Measurements from ENCODE around the gene POLR2E. TPM values are rescaled to one million over a fixed set of nuclear protein-coding genes. Genes with fewer than 3 reads are reported as not detected.

The POLR2E gene
- total RNA-seq, 1 experiment from 2014 or later: 279 TPM

DNA sequence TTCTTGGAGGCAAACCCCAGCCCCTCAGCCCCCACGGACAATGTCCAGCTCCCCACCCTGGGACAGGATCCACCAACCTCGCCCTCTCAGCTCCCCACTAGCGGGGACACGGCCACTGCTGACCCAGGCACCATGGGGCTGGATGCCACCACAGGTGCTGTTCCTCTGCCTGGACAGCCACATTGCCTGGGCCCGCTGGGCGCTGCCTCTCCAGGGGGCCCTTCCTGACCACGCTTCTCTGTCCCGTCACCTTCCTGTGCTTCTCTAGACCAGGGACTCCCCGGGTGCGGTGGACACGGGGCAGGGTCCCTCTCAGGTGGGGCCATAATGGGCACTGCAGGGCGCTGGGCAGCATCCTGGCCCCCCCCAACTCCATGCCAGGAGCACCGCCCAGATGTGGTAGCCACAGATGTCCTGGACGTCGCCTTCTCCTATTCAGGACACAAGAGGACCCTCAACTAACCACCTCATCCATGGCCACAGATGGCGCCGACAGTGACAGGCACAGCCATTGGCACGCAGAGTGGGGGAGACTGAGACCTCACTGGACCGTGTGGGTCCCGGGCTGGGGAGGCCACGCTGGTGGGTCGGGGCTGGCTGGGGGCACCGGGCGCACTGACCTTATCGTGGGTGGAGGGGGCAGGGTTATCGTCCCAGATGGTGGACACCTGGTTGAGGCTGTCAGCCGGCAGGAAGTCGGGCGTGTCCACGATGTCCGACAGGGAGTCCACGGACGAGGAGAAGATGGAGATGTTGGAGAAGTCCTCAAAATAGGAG is 32.0 kb upstream of the POLR2E start:
- BruUV-seq (replicated peaks): no TSS peak
- Histone ChIP-seq H3K4me3 (ENCODE audit: low read depth in 2 of 2, low read length in 2 of 2) (no peak overlapping the region), H3K36me3 (ENCODE audit: control insufficient read depth, insufficient read depth, low read length) (no peaks in the 10 kb centered on the region; the same call in none of the 2 replicates), H3K27ac (ENCODE audit: low read length) (no peak overlapping the region), H3K4me1 (ENCODE audit: control insufficient read depth, insufficient read depth, low read length) (peaks cover 16% of the 10 kb centered on the region), H3K27me3 (ENCODE audit: control insufficient read depth, insufficient read depth, low read length) (no peaks in the 10 kb centered on the region), H3K9me3 (ENCODE audit: control insufficient read depth, insufficient read depth, low read depth, low read length) (no peaks in the 10 kb centered on the region)
- ChIA-PET POLR2A (no interaction called here), CTCF (no interaction called here)
- ATAC-seq (no peak), DNase-seq (ENCODE audit: low read depth, low spot score) (no peak)
- intact Hi-C loops (cut with micrococcal nuclease; ENCODE audit: unreplicated experiment) (no loop called here), in situ Hi-C loops (cut with HindIII; ENCODE audit: low pct_unique_long_range_greater_than_20kb, low sequenced_read_pairs) (no loop called here)
- TF ChIP-seq, protein P1, sequence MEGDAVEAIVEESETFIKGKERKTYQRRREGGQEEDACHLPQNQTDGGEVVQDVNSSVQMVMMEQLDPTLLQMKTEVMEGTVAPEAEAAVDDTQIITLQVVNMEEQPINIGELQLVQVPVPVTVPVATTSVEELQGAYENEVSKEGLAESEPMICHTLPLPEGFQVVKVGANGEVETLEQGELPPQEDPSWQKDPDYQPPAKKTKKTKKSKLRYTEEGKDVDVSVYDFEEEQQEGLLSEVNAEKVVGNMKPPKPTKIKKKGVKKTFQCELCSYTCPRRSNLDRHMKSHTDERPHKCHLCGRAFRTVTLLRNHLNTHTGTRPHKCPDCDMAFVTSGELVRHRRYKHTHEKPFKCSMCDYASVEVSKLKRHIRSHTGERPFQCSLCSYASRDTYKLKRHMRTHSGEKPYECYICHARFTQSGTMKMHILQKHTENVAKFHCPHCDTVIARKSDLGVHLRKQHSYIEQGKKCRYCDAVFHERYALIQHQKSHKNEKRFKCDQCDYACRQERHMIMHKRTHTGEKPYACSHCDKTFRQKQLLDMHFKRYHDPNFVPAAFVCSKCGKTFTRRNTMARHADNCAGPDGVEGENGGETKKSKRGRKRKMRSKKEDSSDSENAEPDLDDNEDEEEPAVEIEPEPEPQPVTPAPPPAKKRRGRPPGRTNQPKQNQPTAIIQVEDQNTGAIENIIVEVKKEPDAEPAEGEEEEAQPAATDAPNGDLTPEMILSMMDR (IDR thresholded peaks at IDR 0.05): no peak
- TF ChIP-seq SIN3A (IDR thresholded peaks at IDR 0.05; ENCODE audit: borderline replicate concordance, insufficient read depth, low read depth, low read length) (no peak), REST (IDR thresholded peaks at IDR 0.05; ENCODE audit: insufficient read depth in 1 of 2, low read depth in 2 of 2, low read length in 1 of 2) (no peak), POLR2AphosphoS5 (IDR thresholded peaks at IDR 0.05; ENCODE audit: low read depth, low read length) (no peak), TCF7L2 (IDR thresholded peaks at IDR 0.05; ENCODE audit: low read depth, low read length) (no peak)

GRCh38 chr19:1125601-1126467 is 30.7 kb upstream of the POLR2E start:
- BruUV-seq (replicated peaks): no TSS peak
- ChIA-PET CTCF (no interaction called here), POLR2A (interaction anchor here (0.5 kb wide), 1 partner anchor 25 kb away, joined by 5 read pairs; no protein-coding TSS in a partner anchor)
- Histone ChIP-seq H3K4me1 (ENCODE audit: control insufficient read depth, insufficient read depth, low read length) (peaks cover 2% of the 10 kb centered on the region; the same call in 1 of the 2 replicates), H3K27me3 (ENCODE audit: control insufficient read depth, insufficient read depth, low read length) (no peaks in the 10 kb centered on the region), H3K36me3 (ENCODE audit: control insufficient read depth, insufficient read depth, low read length) (peaks cover 3% of the 10 kb centered on the region), H3K9me3 (ENCODE audit: control insufficient read depth, insufficient read depth, low read depth, low read length) (no peaks in the 10 kb centered on the region), H3K4me3 (ENCODE audit: low read depth in 2 of 2, low read length in 2 of 2) (no peak overlapping the region), H3K27ac (ENCODE audit: low read length) (no peak overlapping the region)
- ATAC-seq (no peak), DNase-seq (ENCODE audit: low read depth, low spot score) (no peak)
- no peak for TF ChIP-seq POLR2AphosphoS5 (IDR thresholded peaks at IDR 0.05; ENCODE audit: low read depth, low read length)
- in situ Hi-C loops (cut with HindIII; ENCODE audit: low pct_unique_long_range_greater_than_20kb, low sequenced_read_pairs) (no loop called here), intact Hi-C loops (cut with micrococcal nuclease; ENCODE audit: unreplicated experiment) (no loop called here)

Measured in Panc1 (cell line).